GM19099 (cell line): ENCODE data around the gene LHPP.

Experiments used
- POLR2A ChIP-seq: IDR thresholded peaks from 3 replicates; pipeline ENCODE4 v1.6.1; 2011; ENCODE audit warnings: low read depth; ENCODE audit not compliant: insufficient read length; ENCODE audit errors: extremely low read depth

LHPP gene

GRCh38 chr10:124598773-124599587, 137.4 kb downstream of the LHPP start:
- TF ChIP-seq POLR2A: no peak

GRCh38 chr10:124599588-124600050, 138.0 kb downstream of the LHPP start:
- no peak for TF ChIP-seq POLR2A

GRCh38 chr10:124600051-124600880, 138.6 kb downstream of the LHPP start:
- TF ChIP-seq POLR2A: no peak

- TF ChIP-seq POLR2A: no peak
Observed at GRCh38 chr10:124601016-124601415, 139.4 kb downstream of the LHPP start.

GRCh38 chr10:124601431-124602120, 140.0 kb downstream of the LHPP start:
- TF ChIP-seq POLR2A: no peak

- no peak for TF ChIP-seq POLR2A
Observed at GRCh38 chr10:124602121-124602561, 140.5 kb downstream of the LHPP start.

- TF ChIP-seq POLR2A: no peak
Observed at GRCh38 chr10:124602646-124603365, 141.2 kb downstream of the LHPP start.

GRCh38 chr10:124603376-124604213, 142.0 kb downstream of the LHPP start:
- no peak for TF ChIP-seq POLR2A

- TF ChIP-seq POLR2A: no peak
Observed at GRCh38 chr10:124604214-124605000, 142.8 kb downstream of the LHPP start.

GRCh38 chr10:124605001-124605370, 143.4 kb downstream of the LHPP start:
- no peak for TF ChIP-seq POLR2A

GRCh38 chr10:124605481-124605855, 143.8 kb downstream of the LHPP start:
- TF ChIP-seq POLR2A: no peak

GRCh38 chr10:124605856-124606812, 144.5 kb downstream of the LHPP start:
- no peak for TF ChIP-seq POLR2A
